Stimulated activated CD8-positive, alpha-beta memory T cell treated with anti-CD3 and anti-CD28 coated beads, Interleukin-4, amount 100 ng/mL, for 48 hours (primary cell): ENCODE results near the gene ECHDC3.
"Not testable (repeated sequence)": the region's sequence is repeated elsewhere in the genome, so short reads cannot be mapped to it uniquely, and the experiment has no call there.

ENCODE experiments used
- DNase-seq: peaks from one replicate; pipeline ENCODE4 v3.0.0-alpha.2; 2020

The ECHDC3 gene

GRCh38 chr10:11719496-11720259 is 22.5 kb upstream of the ECHDC3 start:
- DNase-seq, result no peak

GRCh38 chr10:11720260-11720741 is 21.9 kb upstream of the ECHDC3 start:
- no peak for DNase-seq

GRCh38 chr10:11721806-11722205 is 20.4 kb upstream of the ECHDC3 start:
- no peak for DNase-seq

GRCh38 chr10:11723359-11723758 is 18.8 kb upstream of the ECHDC3 start:
- DNase-seq, result no peak

- no peak for DNase-seq
These were observed 17.0 kb upstream of the ECHDC3 start for GRCh38 chr10:11724938-11725776.

- DNase-seq, result no peak
These were observed 16.3 kb upstream of the ECHDC3 start for GRCh38 chr10:11725912-11726311.

GRCh38 chr10:11727563-11727962 is 14.6 kb upstream of the ECHDC3 start:
- no peak for DNase-seq

- no peak for DNase-seq
These were observed 13.8 kb upstream of the ECHDC3 start for GRCh38 chr10:11728353-11728752.

- DNase-seq, result no peak
These were observed 12.3 kb upstream of the ECHDC3 start for GRCh38 chr10:11729790-11730315.

GRCh38 chr10:11730779-11731178 is 11.4 kb upstream of the ECHDC3 start:
- no peak for DNase-seq

- not testable (repeated sequence) for DNase-seq
These were observed 5.4 kb upstream of the ECHDC3 start for GRCh38 chr10:11736767-11737166.

GRCh38 chr10:11737258-11738032 is 4.7 kb upstream of the ECHDC3 start:
- not testable (repeated sequence) for DNase-seq

GRCh38 chr10:11740907-11741306 is 1.3 kb upstream of the ECHDC3 start:
- DNase-seq, result no peak

GRCh38 chr10:11741608-11742007 is 574 bp upstream of the ECHDC3 start:
- no peak for DNase-seq

GRCh38 chr10:11742779-11743298 is 657 bp downstream of the ECHDC3 start:
- DNase-seq, result no peak

- no peak for DNase-seq
These were observed 1.5 kb downstream of the ECHDC3 start for GRCh38 chr10:11743461-11744338.

GRCh38 chr10:11745045-11745444 is 2.9 kb downstream of the ECHDC3 start:
- DNase-seq, result no peak

GRCh38 chr10:11746883-11747539 is 4.8 kb downstream of the ECHDC3 start:
- no peak for DNase-seq

GRCh38 chr10:11748866-11749265 is 6.7 kb downstream of the ECHDC3 start:
- no peak for DNase-seq

- no peak for DNase-seq
These were observed 8.2 kb downstream of the ECHDC3 start for GRCh38 chr10:11750420-11750819.

- no peak for DNase-seq
These were observed 12.0 kb downstream of the ECHDC3 start for GRCh38 chr10:11754173-11754572.
